ENCODE data around the gene NCAPH2. TPM values are rescaled to one million over a fixed set of nuclear protein-coding genes. Genes with fewer than 3 reads are reported as not detected.

The NCAPH2 gene
- total and polyA plus RNA-seq, 3 donors from 2014 or later = 67.4 to 89.2 (median 88.5) TPM

DNA sequence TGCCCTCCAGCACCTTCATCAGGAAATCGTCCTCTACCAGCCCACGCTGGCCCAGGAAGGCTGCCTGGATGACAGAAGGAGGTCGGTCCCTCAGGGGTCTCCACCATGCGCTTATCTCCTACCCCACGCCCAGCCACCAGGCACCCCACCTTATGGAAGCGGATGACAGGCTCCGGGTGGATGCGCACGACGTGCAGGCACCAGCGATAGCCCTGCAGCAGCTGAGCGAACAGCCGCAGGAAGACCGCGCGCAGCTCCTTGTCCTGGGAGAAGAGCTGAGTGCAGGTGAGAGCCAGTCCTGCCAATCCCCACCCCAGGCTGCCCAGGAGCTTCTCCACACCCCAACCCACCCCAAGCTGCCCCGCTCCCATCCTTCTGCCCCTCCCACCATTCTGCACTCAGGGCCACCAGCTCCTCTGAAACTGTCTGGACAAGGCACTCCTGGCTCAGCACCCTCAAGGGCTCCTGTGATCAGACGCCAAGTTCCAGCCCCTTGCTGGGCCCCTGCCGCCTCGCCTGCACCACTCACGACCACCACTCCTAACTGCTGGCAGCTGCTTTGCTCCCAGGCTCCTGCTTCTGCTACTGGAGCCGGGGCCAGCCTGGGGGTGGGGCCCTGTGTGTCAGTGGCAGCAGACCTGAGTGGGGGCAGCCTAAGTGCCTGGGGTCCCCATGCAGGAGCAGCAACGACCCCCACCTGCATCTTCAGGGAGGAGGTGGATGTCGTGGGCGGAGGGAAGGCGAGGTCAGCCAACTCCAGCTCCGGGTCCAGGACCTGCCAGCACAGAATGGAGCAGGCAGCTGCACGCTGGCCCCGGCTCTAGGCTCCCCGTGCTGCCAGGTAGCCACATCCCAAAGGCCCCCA, 42.7 kb upstream of the NCAPH2 start:
- WGBS, 2 donors = 90 to 94% methylated on average over 21 to 30 of the region's 30 CpGs
- Histone ChIP-seq H3K4me1 (peaks cover 5% of the 10 kb centered on the region), H3K36me3 (ENCODE audit: low read depth, missing control alignments) (no peaks in the 10 kb centered on the region), H3K27ac (no peak overlapping the region), H3K4me3 (no peak overlapping the region), H3K9me3 (no peaks in the 10 kb centered on the region), H3K27me3 (no peaks in the 10 kb centered on the region)
- TF ChIP-seq, protein P1, sequence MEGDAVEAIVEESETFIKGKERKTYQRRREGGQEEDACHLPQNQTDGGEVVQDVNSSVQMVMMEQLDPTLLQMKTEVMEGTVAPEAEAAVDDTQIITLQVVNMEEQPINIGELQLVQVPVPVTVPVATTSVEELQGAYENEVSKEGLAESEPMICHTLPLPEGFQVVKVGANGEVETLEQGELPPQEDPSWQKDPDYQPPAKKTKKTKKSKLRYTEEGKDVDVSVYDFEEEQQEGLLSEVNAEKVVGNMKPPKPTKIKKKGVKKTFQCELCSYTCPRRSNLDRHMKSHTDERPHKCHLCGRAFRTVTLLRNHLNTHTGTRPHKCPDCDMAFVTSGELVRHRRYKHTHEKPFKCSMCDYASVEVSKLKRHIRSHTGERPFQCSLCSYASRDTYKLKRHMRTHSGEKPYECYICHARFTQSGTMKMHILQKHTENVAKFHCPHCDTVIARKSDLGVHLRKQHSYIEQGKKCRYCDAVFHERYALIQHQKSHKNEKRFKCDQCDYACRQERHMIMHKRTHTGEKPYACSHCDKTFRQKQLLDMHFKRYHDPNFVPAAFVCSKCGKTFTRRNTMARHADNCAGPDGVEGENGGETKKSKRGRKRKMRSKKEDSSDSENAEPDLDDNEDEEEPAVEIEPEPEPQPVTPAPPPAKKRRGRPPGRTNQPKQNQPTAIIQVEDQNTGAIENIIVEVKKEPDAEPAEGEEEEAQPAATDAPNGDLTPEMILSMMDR (IDR thresholded peaks at IDR 0.05) = no peak
- TF ChIP-seq POLR2A (IDR thresholded peaks at IDR 0.05) = no peak
- no peak for DNase-seq
- intact Hi-C loops (cut with DNase I; ENCODE audit: low total_unique reads) = no loop called here

DNA sequence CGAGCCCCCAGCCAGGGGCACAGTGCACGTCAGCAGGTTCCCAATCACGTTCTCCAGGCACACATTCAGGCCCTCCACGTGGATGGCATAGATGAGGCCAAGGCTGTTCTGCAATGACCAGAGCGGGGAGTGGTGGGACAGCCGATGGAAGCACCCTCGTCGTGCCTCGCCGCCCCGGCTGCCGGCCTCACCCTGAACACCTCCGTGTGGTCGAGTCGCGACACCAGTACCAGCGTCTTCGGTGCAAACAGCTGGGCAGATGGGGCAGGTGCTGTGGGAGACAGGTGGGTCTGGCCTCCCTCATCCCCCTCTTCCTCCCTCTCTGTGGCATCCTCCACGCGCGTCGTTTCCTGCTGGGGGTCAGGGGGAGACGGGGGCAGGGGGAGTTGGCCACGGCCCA, 40.7 kb upstream of the NCAPH2 start:
- Histone ChIP-seq H3K4me1 (peaks cover 9% of the 10 kb centered on the region), H3K9me3 (no peaks in the 10 kb centered on the region), H3K4me3 (no peak overlapping the region), H3K36me3 (ENCODE audit: low read depth, missing control alignments) (no peaks in the 10 kb centered on the region), H3K27ac (no peak overlapping the region), H3K27me3 (no peaks in the 10 kb centered on the region)
- TF ChIP-seq, protein P1 (IDR thresholded peaks at IDR 0.05) = no peak
- no peak for TF ChIP-seq POLR2A (IDR thresholded peaks at IDR 0.05)
- no peak for DNase-seq
- intact Hi-C loops (cut with DNase I; ENCODE audit: low total_unique reads) = no loop called here
- 85 to 87% methylated on average over 11 to 24 of the region's 24 CpGs for WGBS, 2 donors

DNA sequence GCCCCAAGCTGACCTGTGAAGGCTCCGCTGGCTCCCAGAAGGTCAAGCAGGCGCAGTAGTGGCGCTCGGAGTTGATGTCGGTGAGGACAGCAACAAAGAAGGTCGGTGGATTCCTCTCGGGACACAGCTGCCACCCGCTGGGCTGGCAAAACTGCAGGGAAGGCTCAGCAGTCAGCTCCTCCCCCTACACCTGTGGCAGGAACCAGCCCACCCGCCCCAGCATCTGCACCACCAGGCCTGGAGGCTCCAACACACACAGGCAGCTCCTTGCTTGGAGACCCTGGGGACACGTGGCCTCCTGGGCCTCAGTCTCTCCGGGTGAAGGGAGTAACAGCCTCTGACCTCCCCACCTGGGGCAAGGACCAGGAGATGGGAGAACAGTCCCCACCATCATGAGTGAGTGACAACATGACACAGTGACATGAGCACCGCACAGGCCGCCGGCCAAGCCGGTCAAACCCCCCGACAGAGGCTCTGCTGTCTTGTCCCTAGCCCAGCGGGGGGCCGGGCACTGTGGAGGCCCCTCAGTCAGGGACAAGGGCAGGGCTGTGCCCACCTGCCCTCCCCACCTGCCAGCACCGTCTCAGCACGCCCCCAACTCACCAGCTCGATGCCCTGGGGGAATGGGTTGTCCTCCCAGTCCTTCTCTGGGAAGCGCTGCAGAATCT, 40.1 kb upstream of the NCAPH2 start:
- Histone ChIP-seq H3K4me1 (peaks cover 9% of the 10 kb centered on the region), H3K27me3 (no peaks in the 10 kb centered on the region), H3K4me3 (no peak overlapping the region), H3K36me3 (ENCODE audit: low read depth, missing control alignments) (no peaks in the 10 kb centered on the region), H3K27ac (no peak overlapping the region), H3K9me3 (no peaks in the 10 kb centered on the region)
- no peak for DNase-seq
- no peak for TF ChIP-seq POLR2A (IDR thresholded peaks at IDR 0.05)
- TF ChIP-seq, protein P1 (IDR thresholded peaks at IDR 0.05) = no peak
- intact Hi-C loops (cut with DNase I; ENCODE audit: low total_unique reads) = no loop called here
- 86 to 93% methylated on average over 8 to 22 of the region's 22 CpGs for WGBS, 2 donors

DNA sequence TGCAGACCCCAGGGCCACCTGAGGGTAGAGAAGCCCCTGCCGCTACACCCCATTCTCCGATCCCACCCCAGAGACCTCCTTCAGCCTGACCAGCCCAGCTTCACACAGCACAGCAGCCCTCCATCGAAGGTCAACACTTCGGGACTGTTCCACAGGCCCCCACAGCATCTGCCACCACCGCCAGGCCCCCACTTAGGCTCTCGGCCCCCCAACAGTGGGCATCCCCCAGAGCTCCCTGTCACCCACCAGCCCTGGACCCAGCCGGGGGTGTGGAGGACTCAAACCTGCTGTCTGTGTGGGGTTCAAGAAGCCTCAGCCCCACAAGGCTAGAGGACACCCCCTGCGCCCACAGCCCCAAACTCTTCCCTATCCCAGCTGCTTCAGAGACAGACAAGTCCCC, 39.4 kb upstream of the NCAPH2 start:
- WGBS, 2 donors = 50 to 87% methylated on average over 4 to 8 of the region's 8 CpGs
- DNase-seq = no peak
- Histone ChIP-seq H3K27me3 (no peaks in the 10 kb centered on the region), H3K36me3 (ENCODE audit: low read depth, missing control alignments) (no peaks in the 10 kb centered on the region), H3K9me3 (no peaks in the 10 kb centered on the region), H3K27ac (no peak overlapping the region), H3K4me1 (peaks cover 14% of the 10 kb centered on the region), H3K4me3 (no peak overlapping the region)
- no peak for TF ChIP-seq POLR2A (IDR thresholded peaks at IDR 0.05)
- TF ChIP-seq, protein P1 (IDR thresholded peaks at IDR 0.05) = no peak
- intact Hi-C loops (cut with DNase I; ENCODE audit: low total_unique reads) = no loop called here
